RPMI8226 (cell line): ENCODE data around the gene CYP2R1.
"Not testable (repeated sequence)": the region's sequence is repeated elsewhere in the genome, so short reads cannot be mapped to it uniquely, and the experiment has no call there.

ENCODE experiments used
- DNase-seq: peaks from one replicate; pipeline ENCODE4 v3.0.0-alpha.2; 2015

The CYP2R1 gene

DNA sequence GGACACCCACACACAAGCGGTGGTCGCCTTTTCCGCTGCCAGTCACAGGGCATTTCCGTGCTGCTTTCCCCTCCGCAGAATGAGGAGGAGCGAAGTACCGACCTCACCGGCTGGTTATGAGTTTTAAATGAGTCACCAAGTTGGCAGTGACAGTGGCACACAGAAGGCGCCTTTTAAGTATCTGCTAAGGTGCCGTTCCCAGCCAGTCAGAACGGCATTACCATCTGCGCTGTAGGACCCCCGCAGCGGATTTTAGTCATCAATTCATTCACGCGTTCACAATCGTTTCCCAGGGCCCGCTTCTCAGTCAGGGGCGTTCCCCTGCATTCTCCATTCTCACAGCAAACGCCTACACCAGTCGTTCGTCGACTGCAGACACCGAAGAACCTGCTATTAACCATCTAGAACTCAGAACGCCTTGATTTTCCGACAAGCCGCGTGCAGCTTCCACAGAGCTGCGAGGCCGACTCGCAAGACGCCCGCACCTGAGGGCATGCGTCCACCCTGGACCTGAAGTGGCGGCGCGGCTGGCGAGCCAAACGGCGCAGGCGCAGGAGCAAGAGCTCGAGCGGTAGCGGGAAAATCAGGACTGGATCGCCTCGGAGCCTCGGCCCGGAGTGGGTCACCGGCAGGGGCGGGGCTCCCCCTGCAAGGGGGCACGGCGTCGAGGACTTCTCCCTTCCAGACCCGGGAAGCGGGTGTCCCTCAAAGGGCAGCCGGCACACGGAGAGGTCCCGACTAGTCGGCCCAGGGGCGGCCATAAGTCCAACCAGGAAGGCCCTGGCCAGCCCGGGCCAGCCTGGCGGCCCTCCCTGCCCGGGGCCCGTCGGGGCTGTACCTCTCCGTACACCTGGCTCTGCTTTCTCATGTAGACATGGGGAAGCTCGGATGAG is 642 bp downstream of the CYP2R1 start:
- peak; percentile 90 for DNase-seq

DNA sequence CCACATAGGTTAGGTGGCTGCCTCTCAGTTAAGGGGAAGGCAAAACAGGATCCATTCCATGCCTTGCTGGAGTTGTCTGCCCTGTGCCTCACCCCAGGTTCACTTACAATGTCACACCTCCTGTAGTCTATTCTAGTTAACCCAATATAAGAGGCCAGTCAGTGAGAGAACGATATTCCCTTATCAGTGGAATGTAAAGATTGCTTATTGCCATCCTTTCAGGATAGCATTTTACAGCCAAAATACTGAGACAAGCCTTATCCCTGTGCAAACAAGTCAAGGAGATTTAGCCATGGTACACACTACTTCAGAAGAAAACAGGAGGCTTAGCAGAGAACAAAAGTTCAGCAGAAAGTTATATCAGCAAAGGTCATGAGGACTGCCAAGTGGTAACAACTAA is 5.5 kb downstream of the CYP2R1 start:
- DNase-seq = no peak

DNA sequence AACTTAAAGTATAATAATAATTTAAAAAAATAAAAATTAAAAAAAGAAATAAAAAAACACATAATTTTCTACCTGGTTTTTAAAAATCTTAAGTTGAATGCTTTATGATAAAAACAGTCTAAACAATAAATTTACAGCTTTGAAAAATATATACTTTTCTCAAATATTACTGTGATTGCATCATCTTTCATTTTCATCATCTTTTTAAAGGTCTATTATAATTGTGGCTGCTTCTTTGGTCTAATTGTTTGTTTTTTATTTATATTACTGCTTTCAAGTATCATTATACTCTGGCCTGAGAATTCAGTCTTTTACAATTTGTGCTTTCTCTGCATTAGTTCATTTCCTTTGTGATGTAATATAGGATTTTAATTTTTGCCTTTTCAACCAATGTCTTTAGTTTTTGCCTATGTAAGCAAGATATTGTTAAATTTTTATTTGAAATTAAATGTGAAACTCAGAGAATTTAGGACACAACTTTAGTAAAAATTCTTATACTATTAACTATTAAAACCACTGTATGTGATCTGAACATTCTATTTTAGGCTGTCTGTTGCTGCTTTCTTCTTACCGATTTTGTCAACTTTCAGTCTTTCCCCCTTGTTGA is 7.3 kb downstream of the CYP2R1 start:
- no peak for DNase-seq

DNA sequence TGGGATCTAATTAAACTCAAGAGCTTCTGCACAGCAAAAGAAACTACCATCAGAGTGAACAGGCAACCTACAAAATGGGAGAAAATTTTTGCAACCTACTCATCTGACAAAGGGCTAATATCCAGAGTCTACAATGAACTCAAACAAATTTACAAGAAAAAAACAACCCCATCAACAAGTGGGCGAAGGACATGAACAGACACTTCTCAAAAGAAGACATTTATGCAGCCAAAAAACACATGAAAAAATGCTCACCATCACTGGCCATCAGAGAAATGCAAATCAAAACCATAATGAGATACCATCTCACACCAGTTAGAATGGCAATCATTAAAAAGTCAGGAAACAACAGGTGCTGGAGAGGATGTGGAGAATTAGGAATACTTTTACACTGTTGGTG is 8.3 kb downstream of the CYP2R1 start:
- DNase-seq = not testable (repeated sequence)

DNA sequence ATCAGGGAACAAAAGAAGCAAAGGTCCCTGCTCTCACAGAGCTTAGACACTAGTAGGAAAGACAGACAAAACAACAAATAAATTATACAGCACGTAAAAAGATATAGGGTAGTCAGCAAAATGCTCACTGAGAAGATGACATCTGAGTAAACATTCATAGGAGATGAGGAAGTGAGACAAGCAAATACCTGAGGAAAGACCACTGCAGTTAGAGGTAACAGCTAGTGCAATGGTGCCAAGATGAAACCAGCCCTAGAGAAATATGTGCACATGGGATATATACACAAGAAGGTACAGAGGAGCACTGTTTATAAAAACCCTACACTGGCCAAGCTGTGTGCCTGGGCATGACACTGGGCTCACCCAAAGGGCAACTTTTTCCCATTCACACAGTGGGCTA is 9.8 kb downstream of the CYP2R1 start:
- DNase-seq = peak; percentile 46

DNA sequence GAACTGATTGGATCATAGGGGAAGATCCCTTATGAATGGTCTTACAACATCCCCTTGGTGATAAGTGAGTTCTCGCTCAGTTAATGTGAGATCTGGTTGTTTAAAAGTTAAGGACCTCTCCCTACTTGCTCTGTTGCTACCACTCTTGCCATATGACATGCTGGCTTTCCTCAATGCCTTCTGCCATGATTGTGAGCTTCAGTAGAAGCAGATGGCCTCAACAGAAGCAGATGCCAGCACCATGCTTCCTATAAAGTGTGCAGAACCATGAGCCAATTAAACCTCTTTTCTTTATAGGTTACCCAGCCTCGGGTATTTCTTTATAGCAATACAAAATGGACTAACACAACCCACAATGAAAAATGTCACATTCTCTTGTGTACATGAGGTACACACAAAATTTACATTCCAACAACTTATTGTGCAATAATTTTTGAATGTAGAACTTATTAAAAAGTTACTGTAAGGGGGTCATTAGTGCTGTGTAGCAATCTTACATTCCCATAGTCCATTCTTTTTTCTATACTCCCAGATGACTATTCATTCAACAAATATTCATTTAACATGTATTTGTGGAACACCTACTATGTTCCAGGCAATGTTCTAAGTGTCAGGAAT is 10.3 kb downstream of the CYP2R1 start:
- no peak for DNase-seq

DNA sequence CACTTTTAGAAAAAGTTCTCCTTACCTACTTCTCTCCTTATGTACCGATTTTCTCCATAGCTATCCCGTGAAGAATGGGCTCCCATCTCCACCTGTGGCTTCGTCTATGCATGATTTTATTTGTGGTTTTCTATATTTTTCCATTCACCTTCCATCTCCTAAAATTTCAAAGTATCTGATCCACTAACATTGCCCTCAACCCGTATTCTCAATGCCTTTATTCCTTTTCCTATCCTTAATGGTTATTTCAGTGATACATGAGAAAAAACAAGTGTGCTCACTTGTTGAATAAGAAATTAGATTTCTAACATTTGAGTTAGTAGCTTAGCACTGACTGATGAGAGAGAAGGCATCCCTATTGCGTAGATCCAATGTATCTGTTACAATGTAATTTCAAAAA is 16.9 kb downstream of the CYP2R1 start:
- no peak for DNase-seq

DNA sequence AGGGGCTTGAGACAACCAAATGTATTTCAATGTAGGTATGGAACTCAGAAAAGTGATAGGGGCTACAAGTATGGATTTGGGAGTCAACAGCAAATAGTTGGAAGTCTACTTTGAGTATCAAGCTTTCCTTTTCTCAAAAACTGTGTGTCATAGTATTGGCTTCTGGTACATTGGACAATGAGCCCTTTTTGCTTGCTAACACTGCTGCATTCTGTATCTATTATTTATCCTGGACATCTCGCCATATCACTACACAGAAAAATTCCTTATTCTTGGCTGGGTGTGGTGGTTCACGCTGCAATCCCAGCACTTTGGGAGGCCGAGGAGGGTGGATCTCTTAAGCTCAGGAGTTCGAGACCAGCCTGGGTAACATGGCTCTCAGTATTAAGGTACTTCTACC is 18.4 kb downstream of the CYP2R1 start:
- DNase-seq = no peak

- no peak for DNase-seq
Measured at GRCh38 chr11:14872032-14872431, 20.0 kb downstream of the CYP2R1 start.

GRCh38 chr11:14863775-14864174 is 28.3 kb downstream of the CYP2R1 start:
- not testable (repeated sequence) for DNase-seq

DNA sequence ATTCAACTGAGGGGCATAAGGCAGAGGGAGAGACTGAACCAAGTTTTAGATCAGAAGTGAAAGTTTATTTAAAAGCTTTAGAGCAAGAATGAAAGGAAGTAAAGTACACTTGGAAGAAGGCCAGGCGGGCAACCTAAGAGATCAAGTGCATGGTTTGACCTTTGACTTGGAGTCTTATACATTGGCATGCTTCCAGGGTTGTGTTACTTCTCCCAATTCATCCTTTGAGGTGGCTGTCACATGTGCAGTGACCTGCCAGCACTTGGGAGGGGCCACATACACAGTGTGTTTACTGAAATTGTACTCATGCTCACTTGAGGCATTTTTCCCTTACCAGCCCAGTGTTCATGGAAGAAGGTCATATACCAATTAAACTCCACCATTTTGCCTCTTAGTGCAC is 30.4 kb downstream of the CYP2R1 start:
- peak; percentile 73 for DNase-seq

GRCh38 chr11:14860511-14860910 is 31.5 kb downstream of the CYP2R1 start:
- DNase-seq = no peak

GRCh38 chr11:14858404-14858803 is 33.6 kb downstream of the CYP2R1 start:
- no peak for DNase-seq

DNA sequence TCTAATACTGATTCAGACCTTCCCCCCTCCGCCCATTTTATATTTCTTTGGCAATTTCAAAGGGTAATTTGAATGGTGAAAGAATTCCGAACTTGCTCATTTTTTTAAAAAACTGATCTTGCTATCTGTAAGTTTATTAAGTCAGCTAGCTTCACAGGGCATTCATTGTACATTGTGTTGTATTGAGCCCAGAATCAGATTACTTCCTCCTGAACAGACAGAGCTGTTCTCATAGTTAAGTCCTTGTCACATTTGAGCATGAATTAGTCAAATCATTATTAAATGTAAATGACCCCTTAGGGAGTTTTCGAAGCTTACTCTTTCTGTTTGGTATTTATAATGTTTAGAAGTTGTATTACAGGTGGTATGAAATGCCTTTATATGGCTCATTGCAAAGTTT is 34.4 kb downstream of the CYP2R1 start:
- no peak for DNase-seq

- no peak for DNase-seq
Measured at GRCh38 chr11:14855890-14856289, 36.1 kb downstream of the CYP2R1 start.

DNA sequence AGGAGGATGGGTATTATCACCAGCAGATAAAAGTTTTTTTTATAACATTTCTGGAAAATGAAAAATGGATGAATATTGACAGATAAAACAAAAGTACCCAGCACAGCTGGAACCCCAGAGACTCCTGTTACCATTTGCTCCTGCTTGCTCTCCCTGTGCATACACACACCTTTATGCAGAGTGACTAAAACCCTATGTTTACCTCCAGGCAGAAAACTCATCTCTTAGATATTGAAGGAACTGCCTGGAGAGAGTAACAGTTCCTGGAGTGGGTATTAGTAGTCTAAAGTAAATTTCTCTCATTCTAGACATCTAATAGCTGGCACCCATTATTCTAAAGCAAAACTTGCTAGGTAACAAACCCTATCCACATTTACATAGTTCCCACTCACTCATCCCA is 38.0 kb downstream of the CYP2R1 start:
- DNase-seq = no peak

GRCh38 chr11:14852571-14853177 is 39.4 kb downstream of the CYP2R1 start:
- no peak for DNase-seq

GRCh38 chr11:14842002-14842401 is 50.0 kb downstream of the CYP2R1 start:
- DNase-seq = no peak

- no peak for DNase-seq
Measured at GRCh38 chr11:14835496-14836492, 56.2 kb downstream of the CYP2R1 start.
